HPDE6-E6E7 (cell line): ENCODE measurements around the gene USP31.

ENCODE experiments used
- DNase-seq: peaks from one replicate; pipeline ENCODE4 v3.0.0; 2011; ENCODE audit warnings: missing footprints; ENCODE audit errors: extremely low spot score

Gene USP31

DNA sequence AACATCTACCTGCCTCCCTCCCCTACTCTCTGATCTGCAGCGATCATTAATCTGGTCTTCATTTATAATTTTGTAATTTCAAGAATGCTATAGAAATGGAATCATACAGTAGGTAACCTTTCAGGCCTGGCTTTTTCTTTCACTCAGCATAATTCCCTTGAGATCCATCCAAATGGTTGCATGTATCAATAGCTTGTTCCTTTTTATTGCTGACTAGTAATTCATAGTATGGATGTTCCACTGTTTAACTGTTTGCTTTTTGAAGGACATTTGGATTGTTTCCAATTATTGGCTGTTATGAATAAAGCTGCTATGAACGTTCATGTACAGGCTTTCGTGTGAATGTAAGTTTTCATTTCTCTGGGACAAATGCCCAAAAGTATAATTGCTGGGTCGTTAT lies 125.2 kb downstream of the USP31 start:
- no peak for DNase-seq

DNA sequence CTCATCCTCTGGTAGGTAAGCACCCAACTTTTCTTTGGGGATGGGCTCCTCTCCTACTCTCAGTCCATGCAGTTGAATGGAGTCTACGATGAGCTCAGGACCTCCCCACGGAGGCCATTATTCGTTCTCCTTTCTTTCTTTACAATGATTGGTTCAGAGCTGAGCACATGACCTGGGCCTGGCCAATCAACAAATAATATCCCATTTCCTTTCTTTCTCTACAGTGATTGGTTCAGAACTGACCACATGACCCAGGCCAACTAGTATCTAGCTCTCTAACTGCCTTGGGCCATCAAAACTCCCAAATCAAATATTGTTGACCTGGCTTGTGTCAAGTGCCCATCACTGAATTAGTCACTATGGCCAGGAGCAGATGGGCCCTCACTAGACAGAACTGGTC lies 129.2 kb downstream of the USP31 start:
- DNase-seq: no peak

GRCh38 chr16:23016368-23016767 lies 132.9 kb downstream of the USP31 start:
- DNase-seq: no peak

DNA sequence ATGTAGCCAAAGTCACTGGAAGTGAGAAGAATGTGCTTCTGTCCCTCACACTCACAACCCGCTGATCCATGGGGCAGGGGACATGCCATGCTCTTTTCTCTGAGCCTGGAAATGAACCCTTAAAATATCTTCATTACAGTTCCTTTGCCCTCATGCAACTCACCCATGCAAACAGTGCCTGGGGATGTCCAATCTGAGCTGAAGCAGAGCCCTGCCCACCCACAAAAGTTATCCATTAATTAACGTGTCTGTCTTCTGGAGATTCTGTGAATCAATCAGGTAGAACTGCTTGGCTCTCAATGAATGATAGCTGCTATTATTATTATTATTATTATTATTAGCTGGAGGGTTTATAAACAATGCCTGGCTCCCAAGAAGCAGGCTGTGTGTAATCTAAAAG lies 133.7 kb downstream of the USP31 start:
- no peak for DNase-seq

DNA sequence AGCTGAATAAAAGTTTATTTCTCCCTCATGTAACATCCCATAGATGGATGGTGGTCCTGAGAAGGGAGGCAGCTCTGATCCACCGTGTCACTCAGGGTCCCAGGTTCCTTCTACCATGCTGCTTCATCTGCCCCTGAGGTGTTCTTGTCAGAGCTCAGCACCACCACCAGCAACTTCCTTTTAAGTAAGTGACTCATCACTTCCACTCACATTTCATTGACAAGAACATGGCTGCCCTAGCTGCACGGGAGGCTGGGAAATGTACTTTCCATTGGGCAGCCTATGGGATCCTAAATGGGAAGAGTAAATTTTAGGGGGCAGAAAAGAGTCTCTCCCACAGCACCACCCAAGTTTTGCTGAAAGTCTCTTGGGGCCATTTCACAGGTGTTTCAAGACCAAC lies 134.7 kb downstream of the USP31 start:
- no peak for DNase-seq
